Left ventricle myocardium superior (tissue), 1 donor: ENCODE measurements around the gene PRKAA1. TPM values are rescaled to one million over a fixed set of nuclear protein-coding genes. Genes with fewer than 3 reads are reported as not detected.
A peak's percentile ranks its signal among the peaks of the same experiment; 100 is the strongest.
"Not testable (repeated sequence)": the region's sequence is repeated elsewhere in the genome, so short reads cannot be mapped to it uniquely, and the experiment has no call there.

ENCODE experiments used
- ATAC-seq: fragments of 200-7000 bp; cut with Tn5 transposase; one replicate; pipeline ENCODE4 v1.9.1; 2020; ENCODE audit warnings: mild to moderate bottlenecking, moderate library complexity
- DNase-seq: peaks from one replicate; pipeline ENCODE4 v3.0.0-alpha.2; 2020
- intact Hi-C: fragments of 100-400 bp; cut with micrococcal nuclease; formaldehyde crosslinking; loops from one replicate; pipeline ENCODE4 v1.11.0; 2022
- total RNA-seq: library from RNA; stranded (reverse); fragmentation: NEBNext Ultra II Directional; extraction: Animal tissue kit (Norgen Biotek cat#: 25700); gene quantifications from one replicate; pipeline ENCODE4 v1.2.1, GENCODE V29; 2021
- donor health status: DM: no; HTN: yes; CAD: no; lungs with severe emphysema.

PRKAA1 gene
- total RNA-seq, 1 donor from 2014 or later = 35.9 TPM

DNA sequence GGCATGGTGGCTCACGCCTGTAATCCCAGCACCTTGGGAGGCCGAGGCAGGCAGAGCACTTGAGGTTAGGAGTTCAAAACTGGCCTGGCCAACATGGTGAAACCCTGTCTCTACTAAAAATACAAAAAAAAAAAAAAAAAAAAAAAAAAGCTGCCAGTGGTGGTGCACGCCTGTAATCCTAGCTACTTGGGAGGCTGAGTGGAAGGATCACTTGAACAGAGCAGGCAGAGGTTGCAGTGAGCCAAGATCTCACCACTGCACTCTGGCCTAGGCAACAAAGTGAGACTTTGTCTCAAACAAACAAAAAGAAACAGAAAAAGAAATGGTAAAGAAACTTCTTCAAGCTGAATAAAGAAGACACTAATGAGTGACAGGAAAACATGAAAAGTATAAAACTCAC is 11.5 kb downstream of the PRKAA1 start:
- intact Hi-C loops, DNase-seq, ATAC-seq: not testable (repeated sequence)

DNA sequence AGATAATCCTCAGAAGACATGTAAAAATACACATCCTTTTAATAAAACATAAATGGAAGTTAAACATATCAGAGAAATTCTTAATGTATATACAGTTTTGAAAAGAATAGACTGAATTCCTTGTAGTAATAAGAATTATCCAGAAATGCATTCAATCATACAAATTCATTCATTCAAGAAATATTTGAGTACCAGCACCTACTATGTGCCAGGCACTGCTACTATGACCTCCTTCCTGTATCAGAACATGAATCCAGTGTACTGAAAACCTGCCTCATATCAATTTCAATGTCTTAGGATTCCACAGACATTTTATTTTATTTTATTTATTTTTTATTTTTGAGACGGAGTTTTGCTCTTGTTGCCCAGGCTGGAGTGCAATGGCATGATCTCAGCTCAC is 13.3 kb downstream of the PRKAA1 start:
- ATAC-seq (no peak), DNase-seq (no peak)
- intact Hi-C loops = no loop called here

DNA sequence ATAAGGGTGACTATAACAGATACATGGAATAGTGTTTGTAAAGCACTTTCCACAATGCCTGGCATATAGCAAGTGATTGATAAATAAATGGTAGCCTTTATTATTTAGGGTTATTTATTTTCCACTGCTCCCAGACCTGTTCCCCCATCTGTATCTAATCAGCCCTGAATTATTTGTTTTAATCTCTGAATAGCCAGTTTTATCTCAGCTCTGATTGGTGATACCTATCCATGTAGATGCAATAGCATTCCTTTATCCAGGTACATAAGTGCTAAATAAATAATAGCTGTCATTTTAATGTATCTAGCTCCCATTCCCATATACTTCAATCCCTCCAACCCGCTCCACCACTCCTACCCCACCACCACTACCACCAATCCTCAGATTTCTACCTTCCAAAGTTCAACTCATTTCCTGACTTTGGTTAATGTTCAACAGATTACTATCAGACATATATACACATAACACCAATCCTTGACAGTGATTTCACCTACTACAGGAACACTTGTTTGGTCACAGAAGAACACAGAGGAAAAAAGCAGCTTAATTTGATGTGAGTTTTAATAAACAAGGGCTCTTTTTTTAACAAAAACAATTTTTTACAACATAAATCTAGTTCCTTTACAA is 14.0 kb downstream of the PRKAA1 start:
- no peak for DNase-seq
- no peak for ATAC-seq
- intact Hi-C loops = no loop called here

DNA sequence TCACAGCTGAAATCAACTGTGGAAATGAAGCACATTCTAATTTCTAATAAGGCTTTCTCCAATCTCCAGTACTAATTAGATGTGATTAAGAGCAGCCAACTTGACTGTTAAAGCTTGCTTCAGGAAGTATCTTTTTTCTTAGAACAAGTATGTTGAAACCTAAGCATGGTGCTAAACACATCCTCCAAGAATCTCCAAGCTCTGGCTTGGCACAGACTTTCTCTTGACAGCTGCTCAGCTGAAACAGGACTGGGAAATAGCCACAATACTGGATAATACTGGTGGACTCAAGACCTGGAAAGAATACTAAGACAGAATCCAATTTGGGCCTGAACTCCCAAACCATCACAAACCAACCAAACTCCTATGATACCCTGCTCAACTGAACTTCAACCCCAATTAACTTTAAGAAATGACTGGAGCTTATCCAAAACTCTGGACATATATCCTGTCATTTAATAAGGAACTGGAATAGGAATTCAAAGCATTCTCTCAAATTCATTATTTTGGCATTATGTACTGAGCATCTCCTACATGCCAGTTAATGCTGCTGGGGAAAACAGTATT is 16.2 kb downstream of the PRKAA1 start:
- ATAC-seq = peak; percentile 92
- intact Hi-C loops = no loop called here
- no peak for DNase-seq

DNA sequence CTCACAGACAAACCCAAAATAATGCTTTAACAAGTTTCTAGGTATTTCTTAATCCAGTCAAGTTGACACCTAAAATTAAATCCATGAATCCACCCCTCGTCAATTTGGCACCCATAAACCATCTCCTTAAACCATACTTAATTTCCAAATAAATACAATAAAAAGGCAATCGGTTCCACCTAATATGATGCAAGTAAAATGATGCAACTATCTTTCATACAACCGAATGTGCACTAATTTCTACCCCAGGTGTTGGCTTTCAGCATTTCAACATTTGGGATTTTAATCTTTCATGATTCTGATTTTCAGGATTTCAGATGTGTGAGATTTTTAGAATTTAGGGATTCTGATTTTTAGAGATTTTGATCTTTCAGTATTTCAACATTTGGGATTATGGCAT is 17.3 kb downstream of the PRKAA1 start:
- intact Hi-C loops = no loop called here
- DNase-seq = no peak
- ATAC-seq = no peak

DNA sequence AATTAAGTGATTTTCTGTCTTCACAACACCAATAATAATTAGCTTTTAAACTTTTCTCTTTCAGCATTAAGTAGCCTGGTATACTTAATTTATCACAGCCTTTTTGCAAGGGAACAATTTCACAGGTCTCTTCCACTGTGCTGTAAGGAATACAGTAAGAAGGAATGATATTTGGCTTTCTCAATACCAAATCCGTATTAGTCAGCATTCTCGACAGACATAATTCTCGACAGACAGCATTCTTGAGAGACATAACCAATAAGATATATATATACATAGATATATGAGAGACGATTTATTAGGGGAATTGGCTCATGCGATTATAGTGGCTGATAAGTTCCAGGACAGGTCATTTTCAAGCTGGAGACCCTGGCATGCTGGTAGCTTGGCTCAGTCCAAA is 18.0 kb downstream of the PRKAA1 start:
- no peak for DNase-seq
- ATAC-seq = no peak
- intact Hi-C loops = no loop called here

DNA sequence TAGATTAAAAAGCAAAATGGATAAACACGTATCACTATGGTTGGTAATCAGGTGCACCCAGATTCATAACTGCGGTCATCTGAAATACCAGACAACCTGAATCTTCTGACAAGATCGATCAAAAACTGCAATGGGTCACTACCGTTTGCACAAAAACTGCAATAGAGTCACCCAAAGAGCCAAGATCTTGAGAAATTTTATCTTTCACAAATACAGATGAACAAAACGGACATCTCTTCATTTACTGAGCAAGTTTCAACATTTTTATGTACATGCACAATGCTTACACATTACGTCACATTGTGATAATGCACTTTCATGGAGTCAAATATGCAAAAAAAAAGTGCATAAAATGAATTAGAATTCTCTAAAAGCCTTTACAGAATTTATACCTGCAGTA is 18.6 kb downstream of the PRKAA1 start:
- no peak for DNase-seq
- ATAC-seq = no peak
- intact Hi-C loops = no loop called here

DNA sequence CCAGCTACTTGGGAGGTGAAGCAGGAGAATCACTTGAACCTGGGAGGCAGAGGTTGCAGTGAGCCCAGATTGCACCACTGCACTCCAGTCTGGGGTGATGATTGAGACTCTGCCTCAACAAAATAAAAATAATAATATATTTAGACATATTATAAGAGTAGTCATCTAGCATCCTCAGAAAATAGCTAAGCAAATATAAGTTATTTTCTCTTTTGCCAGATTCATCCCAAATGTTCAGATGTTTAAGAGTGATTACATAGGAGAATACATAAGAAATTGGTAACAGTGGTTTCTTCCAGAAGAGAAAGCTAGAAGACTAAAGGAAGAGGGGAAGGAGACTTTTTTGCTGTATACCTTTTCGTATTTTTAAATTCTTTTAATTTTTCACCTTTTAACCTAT is 20.0 kb downstream of the PRKAA1 start:
- intact Hi-C loops = no loop called here
- ATAC-seq (no peak), DNase-seq (no peak)

DNA sequence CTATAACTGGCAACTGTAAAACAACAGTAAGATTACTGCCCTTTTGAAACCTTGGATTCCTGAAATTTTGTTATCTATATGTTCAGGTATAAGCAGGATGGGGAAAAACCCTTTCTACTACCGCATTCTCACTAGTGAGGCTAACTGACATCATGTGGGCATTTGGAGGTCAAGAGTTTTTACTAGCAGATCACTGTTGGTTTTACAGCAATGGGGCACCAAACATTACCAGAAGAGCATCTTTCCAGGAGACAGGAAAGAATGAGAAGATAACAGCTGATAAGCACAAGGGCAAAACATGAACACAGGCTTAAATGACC is 21.6 kb downstream of the PRKAA1 start:
- intact Hi-C loops = no loop called here
- DNase-seq = no peak
- ATAC-seq = no peak

DNA sequence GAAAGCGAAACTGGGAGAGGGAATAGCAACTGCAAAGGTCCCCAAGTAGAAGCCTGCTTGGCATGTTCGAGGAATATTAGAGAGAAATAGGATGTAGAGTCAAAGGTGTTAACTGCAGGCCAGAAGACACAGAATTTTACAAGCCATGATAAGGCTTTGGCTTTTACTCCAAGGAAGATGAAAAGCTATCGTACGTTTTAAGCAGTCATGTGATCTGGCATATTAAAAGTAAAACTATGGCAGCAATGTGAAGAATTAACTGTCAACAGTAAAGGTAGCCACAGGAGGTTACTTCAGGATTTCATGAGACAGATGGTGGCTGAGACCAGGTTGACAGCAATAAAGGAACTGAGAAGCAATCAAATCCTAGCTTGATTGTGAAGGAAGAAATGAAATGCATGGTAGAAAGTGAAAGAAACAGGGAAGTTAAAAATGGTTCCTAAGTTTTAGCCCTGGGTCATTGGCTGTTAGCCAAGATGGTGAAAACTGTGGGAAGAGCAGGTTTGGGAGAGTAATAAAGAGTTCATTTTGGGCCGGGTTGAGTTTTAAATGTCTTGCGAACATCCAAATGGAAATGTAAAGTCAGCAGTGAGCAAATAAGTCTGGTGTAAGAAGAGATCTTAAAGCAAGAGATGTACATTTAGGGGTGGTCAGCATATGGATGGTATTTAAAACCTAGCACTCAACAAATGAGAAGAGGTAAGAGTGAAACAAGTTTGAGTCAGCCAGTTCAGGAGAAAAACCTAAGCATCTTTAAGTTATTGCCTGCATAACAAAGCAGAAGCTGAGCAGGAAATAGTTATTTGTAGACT is 22.1 kb downstream of the PRKAA1 start:
- intact Hi-C loops = no loop called here
- no peak for ATAC-seq
- no peak for DNase-seq

DNA sequence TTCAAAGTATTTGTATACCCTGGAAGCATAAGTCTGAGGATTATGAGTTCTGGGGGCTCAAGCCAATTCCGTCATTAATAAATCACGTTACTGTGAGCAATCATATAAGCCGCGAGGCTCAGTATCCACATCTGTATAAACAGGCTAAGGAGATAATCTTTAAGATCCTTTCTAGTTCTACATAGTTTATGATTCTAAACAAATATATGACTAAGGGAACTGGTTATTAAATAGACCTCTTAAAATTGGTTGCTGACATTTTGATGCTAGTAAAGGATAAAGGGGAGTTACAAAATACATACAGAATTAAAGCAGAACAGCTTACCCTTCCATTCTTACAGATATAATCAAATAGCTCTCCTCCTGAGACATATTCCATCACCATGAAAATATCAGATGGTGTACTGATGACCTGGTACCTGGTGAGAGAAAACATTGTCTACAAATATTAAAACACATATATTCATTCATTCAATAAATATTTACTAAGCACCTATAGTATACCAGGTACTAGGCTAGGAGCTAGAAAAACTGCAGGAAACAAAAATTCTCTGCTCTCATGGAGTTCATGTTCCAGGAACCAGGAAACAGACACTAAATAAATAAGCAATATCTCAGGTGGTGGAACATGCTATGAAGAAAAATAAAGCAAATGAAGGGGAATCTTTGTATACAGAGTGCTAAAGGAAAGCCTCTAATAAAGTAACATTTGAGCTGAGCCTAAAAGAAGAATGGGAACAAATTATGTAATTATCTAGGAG is 22.9 kb downstream of the PRKAA1 start:
- intact Hi-C loops = no loop called here
- ATAC-seq (no peak), DNase-seq (no peak)

DNA sequence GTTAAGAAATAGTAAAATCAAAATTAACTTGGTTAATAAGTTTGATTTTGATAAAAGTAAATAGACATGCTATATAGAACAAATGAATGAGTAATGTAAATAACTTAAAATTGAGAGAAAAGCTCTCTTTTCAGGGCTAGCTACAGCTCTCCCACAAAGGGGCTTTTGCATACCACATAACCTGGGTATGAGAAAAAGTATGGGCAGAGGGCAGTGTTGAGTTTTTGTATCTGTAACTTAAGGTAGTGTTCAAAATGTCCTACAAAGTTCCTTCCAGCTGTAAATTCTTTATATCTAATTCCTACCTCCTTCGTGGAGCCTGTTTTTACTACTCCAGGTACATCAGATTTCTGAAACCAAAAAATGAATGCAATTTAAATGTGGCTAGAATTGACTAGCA is 23.6 kb downstream of the PRKAA1 start:
- DNase-seq (no peak), ATAC-seq (no peak)
- intact Hi-C loops = no loop called here

DNA sequence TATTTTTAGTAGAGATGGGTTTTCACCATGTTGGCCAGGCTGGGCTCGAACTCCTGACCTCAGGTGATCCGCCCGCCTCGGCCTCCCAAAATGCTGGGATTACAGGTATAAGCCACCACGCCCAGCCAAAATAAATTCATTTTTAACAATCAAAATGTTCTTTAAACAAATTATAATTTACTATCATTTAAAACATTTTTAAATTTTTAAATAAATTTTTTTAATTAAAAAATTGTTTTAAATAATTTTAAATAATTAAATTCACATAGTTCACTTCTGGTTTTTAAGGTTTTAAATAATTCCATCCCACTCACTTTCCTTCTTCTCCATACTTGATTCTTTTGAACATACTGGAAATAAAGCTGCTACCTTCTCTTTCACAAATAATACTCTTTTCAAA is 27.4 kb downstream of the PRKAA1 start:
- ATAC-seq (no peak), DNase-seq (no peak)
- intact Hi-C loops = no loop called here

DNA sequence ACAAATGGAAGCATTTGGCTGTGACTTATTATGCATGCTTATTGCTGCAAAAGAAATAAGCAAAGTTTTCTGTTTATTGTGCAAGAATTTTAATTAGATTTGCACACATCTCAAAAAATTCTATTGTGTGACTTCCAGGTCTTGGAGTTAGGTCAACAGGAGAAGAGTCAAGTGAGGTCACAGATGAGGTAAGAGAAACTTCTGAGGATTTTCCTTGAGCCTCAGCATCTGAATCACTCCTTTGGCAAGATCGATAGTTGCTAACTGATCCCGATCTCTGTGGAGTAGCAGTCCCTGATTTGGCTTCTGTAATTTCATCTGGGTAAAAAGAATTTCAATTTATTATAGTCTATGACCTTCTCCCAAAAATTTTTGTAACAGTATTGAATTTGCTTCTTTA is 35.5 kb downstream of the PRKAA1 start:
- intact Hi-C loops = no loop called here
- ATAC-seq = no peak
- no peak for DNase-seq

DNA sequence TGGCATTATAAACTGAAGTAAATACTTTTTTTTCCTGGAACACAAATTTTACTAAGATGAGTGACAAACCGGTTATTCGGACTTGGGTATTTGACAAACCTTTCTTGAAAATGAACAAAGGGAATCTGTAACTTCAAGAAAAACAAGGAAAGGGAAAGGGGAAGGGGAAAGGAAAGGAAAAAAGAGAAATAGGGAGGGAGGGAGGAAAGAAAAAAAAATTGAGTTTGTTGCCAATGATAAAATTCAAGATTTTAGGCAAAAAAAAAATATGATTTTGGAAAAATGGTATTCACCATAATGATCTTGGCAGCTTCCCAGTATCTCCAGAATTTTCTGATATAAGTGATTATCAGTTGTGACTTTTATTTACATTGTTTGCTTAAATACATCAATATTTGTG is 40.8 kb downstream of the PRKAA1 start:
- DNase-seq = no peak
- no peak for ATAC-seq
- intact Hi-C loops = loop anchor here (10.0 kb wide), 1 partner anchor 117 kb away; no protein-coding TSS in a partner anchor

DNA sequence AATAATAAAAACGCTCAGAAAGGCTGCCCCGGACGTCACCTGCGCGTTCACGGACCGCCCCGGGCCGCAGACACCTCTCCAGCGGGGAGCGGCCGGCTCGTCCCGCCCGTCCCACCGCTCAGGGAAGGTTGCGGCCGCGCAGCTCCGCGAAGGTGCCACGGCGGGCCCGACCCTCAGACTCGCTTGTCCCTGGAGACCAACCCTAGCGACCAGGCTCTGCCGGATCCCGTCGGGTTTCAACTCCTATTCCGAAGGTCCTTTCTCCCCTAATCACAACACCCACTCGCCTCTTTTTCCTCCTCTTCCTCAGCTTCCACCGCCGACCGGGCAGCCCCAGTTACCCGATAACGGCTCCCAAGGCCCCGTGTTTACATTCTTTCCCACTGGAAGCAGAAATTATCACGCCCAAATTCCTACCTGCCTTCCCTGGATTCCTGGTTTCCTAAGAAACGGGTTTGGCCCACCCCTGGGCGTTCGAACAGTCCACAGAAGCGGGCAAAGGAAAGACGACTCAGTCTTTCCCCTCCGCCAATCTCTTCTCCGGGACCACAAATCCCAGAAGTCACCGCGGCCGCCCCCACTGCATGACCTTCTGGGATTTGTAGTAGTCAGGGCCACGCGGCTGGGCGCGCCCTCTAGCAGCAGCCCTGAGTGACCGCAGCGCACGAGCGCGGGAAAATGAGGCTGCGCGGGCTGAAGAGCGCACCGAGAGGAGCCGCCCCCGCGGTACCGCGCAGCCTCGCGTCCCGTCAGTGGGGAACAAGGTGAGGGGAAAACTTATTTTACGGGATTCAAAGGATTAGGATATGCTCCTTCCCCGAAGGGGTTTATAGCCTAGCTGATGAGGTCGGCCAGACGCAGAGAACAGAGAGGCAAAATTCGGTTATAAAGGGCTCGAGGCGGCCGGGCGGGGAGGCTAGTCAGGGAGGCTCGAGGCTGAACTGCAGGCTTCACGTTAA is 42.5 kb downstream of the PRKAA1 start, which contains the start of gene TTC33:
TTC33 (minus strand) TSS at position 555 of the 959 bp plus-strand sequence. CDS start 8,943 bp downstream, outside the sequence.
- peak; percentile 97 for DNase-seq
- intact Hi-C loops = loop anchor here (10.0 kb wide), 1 partner anchor 119 kb away; no protein-coding TSS in a partner anchor
- ATAC-seq = peak; percentile 98

DNA sequence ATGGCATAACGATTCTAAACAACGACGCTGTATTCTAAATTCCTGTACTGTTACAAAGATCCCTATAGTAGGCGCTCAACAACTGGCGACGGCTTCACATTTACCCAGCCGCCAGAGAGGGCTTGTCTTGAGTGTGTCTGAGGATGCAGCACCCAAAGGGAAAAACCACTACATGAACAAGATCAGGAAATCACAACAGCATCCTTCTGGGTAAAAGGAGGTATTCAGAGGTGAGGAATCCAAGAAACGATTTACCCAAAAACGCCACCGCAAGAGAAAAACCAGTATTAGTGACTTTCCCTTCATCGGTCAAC is 43.1 kb downstream of the PRKAA1 start:
- peak; percentile 93 for ATAC-seq
- intact Hi-C loops = loop anchor here (10.0 kb wide), 1 partner anchor 120 kb away; no protein-coding TSS in a partner anchor
- DNase-seq = peak; percentile 68

DNA sequence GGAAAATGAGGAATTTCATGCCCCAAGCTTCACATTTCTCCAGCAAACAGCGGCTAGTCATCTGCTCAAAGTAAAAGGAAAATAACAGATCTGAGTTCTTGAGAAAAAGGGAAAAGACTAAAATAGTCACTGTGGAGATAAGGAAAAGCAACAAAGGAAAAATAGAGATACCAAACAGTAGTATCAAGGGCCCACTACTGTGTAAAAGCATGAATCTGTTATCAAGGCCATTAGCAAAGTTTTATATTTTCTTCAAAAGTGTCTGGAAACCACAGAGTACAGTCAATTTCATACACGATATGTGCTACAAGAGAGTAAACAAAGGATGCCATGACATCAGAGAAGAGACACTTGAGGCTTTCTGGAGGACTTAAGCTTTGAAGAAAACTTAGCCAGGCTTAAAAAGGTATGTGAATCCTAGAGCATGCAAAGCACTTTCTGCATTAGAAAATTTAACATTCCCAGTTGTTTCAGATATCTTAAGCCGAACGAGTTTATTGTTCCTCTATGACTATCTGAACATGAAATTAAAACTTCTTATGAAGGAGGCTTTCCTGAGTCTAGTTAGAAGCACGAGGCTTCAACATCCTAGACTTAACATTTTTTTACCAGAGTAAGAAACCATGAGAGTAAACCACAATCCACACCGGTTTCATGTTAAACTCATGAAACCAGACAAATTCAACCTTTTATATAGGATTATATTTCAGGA is 43.6 kb downstream of the PRKAA1 start:
- ATAC-seq = no peak
- DNase-seq = no peak
- intact Hi-C loops = loop anchor here (10.0 kb wide), 1 partner anchor 120 kb away; no protein-coding TSS in a partner anchor
